ENCODE data around the gene UBAP1L. TPM values are rescaled to one million over a fixed set of nuclear protein-coding genes. Genes with fewer than 3 reads are reported as not detected.

UBAP1L gene
- total RNA-seq, 1 experiment from 2014 or later = 3.0 TPM

DNA sequence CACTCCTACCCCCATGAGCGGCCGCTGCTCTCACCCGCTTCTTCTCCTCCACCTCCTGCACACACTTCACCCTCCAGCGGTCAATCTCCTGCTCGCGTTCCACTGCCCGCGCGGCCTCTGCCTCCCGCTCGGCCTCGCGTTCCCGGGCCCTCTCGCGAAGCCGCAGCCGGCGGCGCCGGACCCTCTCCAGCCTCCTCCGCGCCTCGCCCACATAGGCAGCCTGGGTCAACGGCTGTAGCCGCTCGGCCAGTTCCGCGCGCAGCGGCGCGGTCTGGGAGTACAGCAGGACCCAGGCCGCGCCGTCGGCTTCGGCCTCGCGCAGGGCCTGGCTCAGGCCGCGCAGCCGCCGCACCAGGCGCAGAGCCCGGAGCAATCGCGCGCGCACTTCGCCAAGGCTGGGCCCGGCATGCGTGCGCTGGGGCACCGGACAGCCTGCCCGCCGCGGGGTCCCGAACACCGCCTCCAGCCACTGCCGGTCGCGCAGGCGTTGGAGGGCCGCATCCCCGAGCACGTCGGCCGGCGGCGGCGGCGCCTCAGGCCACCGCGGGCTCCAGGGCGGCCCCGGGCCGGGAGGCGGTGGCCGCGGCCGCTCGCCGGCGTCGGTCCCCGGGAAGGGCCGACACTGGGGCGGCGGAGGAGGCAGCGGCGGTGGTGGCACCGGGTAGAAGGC lies 18.0 kb upstream of the UBAP1L start:
- no peak overlapping the region for H2BK12ac ChIP-seq (ENCODE audit: insufficient read length, low read depth, low read length)
- H4K5ac ChIP-seq (ENCODE audit: insufficient read length, low read depth, low read length) = no peak overlapping the region
- peak overlapping the region; percentile 66 for H3K9ac ChIP-seq (ENCODE audit: extremely low read depth, insufficient read length, low read length)
- peak overlapping the region; percentile 92 for H3K4me2 ChIP-seq (ENCODE audit: insufficient read depth, insufficient read length, low read length)
- H3K9me3 Mint-ChIP-seq = peaks cover 27 to 28% of the 10 kb centered on the region in 2 experiments
- no peaks in the 10 kb centered on the region; the same call in 1 of the 2 replicates for H3K4me1 ChIP-seq (ENCODE audit: insufficient read depth, low read length)
- TF ChIP-seq, protein P1, sequence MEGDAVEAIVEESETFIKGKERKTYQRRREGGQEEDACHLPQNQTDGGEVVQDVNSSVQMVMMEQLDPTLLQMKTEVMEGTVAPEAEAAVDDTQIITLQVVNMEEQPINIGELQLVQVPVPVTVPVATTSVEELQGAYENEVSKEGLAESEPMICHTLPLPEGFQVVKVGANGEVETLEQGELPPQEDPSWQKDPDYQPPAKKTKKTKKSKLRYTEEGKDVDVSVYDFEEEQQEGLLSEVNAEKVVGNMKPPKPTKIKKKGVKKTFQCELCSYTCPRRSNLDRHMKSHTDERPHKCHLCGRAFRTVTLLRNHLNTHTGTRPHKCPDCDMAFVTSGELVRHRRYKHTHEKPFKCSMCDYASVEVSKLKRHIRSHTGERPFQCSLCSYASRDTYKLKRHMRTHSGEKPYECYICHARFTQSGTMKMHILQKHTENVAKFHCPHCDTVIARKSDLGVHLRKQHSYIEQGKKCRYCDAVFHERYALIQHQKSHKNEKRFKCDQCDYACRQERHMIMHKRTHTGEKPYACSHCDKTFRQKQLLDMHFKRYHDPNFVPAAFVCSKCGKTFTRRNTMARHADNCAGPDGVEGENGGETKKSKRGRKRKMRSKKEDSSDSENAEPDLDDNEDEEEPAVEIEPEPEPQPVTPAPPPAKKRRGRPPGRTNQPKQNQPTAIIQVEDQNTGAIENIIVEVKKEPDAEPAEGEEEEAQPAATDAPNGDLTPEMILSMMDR (conservative IDR thresholded peaks at IDR 0.05) = no peak
- H3K23ac ChIP-seq (ENCODE audit: insufficient read length, low read depth, low read length) = no peak overlapping the region
- DNase-seq = peak; percentile 53
- H3K23me2 ChIP-seq (ENCODE audit: insufficient read length, low read depth, low read length, poor library complexity, severe bottlenecking) = no peaks in the 10 kb centered on the region
- H3K27me3 ChIP-seq (ENCODE audit: insufficient read depth, low read length) = no peaks in the 10 kb centered on the region
- H2AK5ac ChIP-seq (ENCODE audit: insufficient read length, low read length) = no peak overlapping the region
- peaks cover 15 to 43% (median 42%) of the 10 kb centered on the region in 3 experiments for H3K36me3 Mint-ChIP-seq (ENCODE audit: insufficient read depth in 1 of 3, low read depth in 3 of 3)
- no peaks in the 10 kb centered on the region for H4K20me1 ChIP-seq (ENCODE audit: control insufficient read depth, insufficient read depth, insufficient read length)
- WGBS (ENCODE audit: extremely low coverage, insufficient read length, low lambda C conversion rate) = no CpG with 5 or more reads among the region's 93 CpGs
- no peaks in the 10 kb centered on the region for H3K79me1 ChIP-seq (ENCODE audit: insufficient read depth, low read depth, low read length, poor library complexity, severe bottlenecking)
- peak overlapping the region in 1 of 3 experiments; percentile 57; a peak in 2 of 7 replicates for H3K27ac Mint-ChIP-seq
- H3K4me1 Mint-ChIP-seq = peaks cover 10 to 23% of the 10 kb centered on the region in 2 experiments
- H3K79me2 ChIP-seq (ENCODE audit: insufficient read depth, low read length) = no peaks in the 10 kb centered on the region
- H3K4me3 Mint-ChIP-seq = peak overlapping the region; percentile 88 to 92
- H3K27me3 Mint-ChIP-seq (ENCODE audit: low read depth) = peaks cover 4% of the 10 kb centered on the region
- H3T11ph ChIP-seq (ENCODE audit: low read length) = no peak overlapping the region
- no peak overlapping the region; the same call in 1 of the 2 replicates for H3K14ac ChIP-seq (ENCODE audit: insufficient read depth, low read length)
- no peak overlapping the region for H2BK120ac ChIP-seq (ENCODE audit: low read depth, low read length, poor library complexity, severe bottlenecking)
- H2BK5ac ChIP-seq (ENCODE audit: insufficient read length, low read length) = no peak overlapping the region
- no peak overlapping the region for H3K18ac ChIP-seq (ENCODE audit: insufficient read length, low read depth, low read length)
- no peak overlapping the region for H4K91ac ChIP-seq (ENCODE audit: insufficient read length, low read depth, low read length)
- no peak overlapping the region for H3K56ac ChIP-seq (ENCODE audit: insufficient read length, low read depth, low read length)
- H2AFZ ChIP-seq (ENCODE audit: low read length) = no peak overlapping the region
- no peak overlapping the region for H3K27ac ChIP-seq (ENCODE audit: insufficient read length, low read depth, low read length)
- no peak overlapping the region for H3K4ac ChIP-seq (ENCODE audit: low read depth, low read length)
- H2BK15ac ChIP-seq (ENCODE audit: low read depth, low read length) = no peak overlapping the region
- no peak overlapping the region for H2BK20ac ChIP-seq (ENCODE audit: low read depth, low read length, poor library complexity, severe bottlenecking)
- H4K8ac ChIP-seq (replicated peaks; ENCODE audit: insufficient read length, low read depth, low read length) = no peak overlapping the region
- peaks cover 9% of the 10 kb centered on the region for H3K9me3 ChIP-seq (ENCODE audit: control insufficient read depth, low read depth, low read length)

Data from H9 (cell line).